HepG2 (cell line): ENCODE results near the gene LRBA. TPM values are rescaled to one million over a fixed set of nuclear protein-coding genes. Genes with fewer than 3 reads are reported as not detected.

ENCODE experiments used
- ATAC-seq: fragments of 200-7000 bp; cut with Tn5 transposase; 3 replicates; pipeline ENCODE4 v1.9.1; 2020; ENCODE audit warnings: mild to moderate bottlenecking, moderate library complexity
- BruUV-seq: library from RNA; stranded (reverse); fragments of 400-500 nt; replicated peaks from 2 replicates; lab custom pipeline; 2021; lab: Mats Ljungman, UMichigan
- CTCF ChIA-PET: fragments of 300-600 bp; formaldehyde crosslinking; extraction: SDS; loops from one replicate; lab custom pipeline; 2021; ENCODE audit warnings: low total read pairs, inconsistent platforms, low intra/inter-chr PET ratio; lab: Yijun Ruan, JAX
- POLR2A ChIA-PET: fragments of 350-600 bp; sonication (Branson Sonifier 250); formaldehyde crosslinking; loops from one replicate; lab custom pipeline; 2020; ENCODE audit warnings: antibody characterized with exemption, inconsistent platforms; lab: Yijun Ruan, JAX
- DNase-seq: peaks from one replicate; pipeline ENCODE4 v3.0.0-alpha.2; 2015; ENCODE audit warnings: low spot score
- FAIRE-seq: peaks from 3 replicates; lab custom pipeline; 2011; peaks lifted over from hg19 to GRCh38; lab: Jason Lieb, UNC
- H2AFZ ChIP-seq: one replicate; pipeline ENCODE4 v1.6.1; 2011; ENCODE audit warnings: low read length, inconsistent platforms
- H3K27ac ChIP-seq: fragments of 300-600 bp; 3 replicates; pipeline ENCODE4 v1.8.0; 2011; ENCODE audit warnings: mixed run types, mild to moderate bottlenecking, mixed read lengths, low read length, inconsistent platforms; ENCODE audit not compliant: insufficient read depth; ENCODE audit errors: extremely low read length
- H3K27me3 ChIP-seq, 2 experiments: fragments of 200-600 bp in 1 of 2; 2 replicates in 1 of 2; 3 replicates in 1 of 2; pipeline versions ENCODE4 v1.6.0 to v1.8.0; 2011; ENCODE audit warnings: low read length in 2 of 2, mild to moderate bottlenecking in 2 of 2, moderate library complexity in 2 of 2, inconsistent platforms in 1 of 2; ENCODE audit not compliant: insufficient read depth in 2 of 2, control insufficient read depth in 1 of 2
- H3K36me3 ChIP-seq, 2 experiments: fragments of 200-600 bp in 1 of 2; replicated peaks in 1 of 2; 2 replicates in 1 of 2; 3 replicates in 1 of 2; pipeline versions ENCODE4 v1.5.1 to v1.8.0; 2011; ENCODE audit warnings: low read length in 2 of 2, inconsistent platforms in 1 of 2; ENCODE audit not compliant: insufficient read depth in 2 of 2, control insufficient read depth in 1 of 2
- H3K4me1 ChIP-seq: 2 replicates; pipeline ENCODE4 v1.5.1; 2012; ENCODE audit warnings: low read length, inconsistent platforms; ENCODE audit not compliant: insufficient read depth
- H3K4me2 ChIP-seq: 2 replicates; pipeline ENCODE4 v1.6.0; 2011; ENCODE audit warnings: low read depth, low read length, inconsistent platforms
- H3K4me3 ChIP-seq, 3 experiments: fragments of 200-600 bp in 1 of 3; sonication (generic), shearing (Covaris generic) in 1 of 3; replicated peaks in 1 of 3; 2 replicates each; pipeline ENCODE4 v1.5.1; 2011 to 2016; ENCODE audit warnings: low read length in 3 of 3, inconsistent platforms in 2 of 3, low read depth in 2 of 3, mild to moderate bottlenecking in 2 of 3, control low read depth in 1 of 3, mixed read lengths in 1 of 3; ENCODE audit not compliant: insufficient read depth in 1 of 3
- H3K79me2 ChIP-seq: one replicate; pipeline ENCODE4 v1.6.1; 2011; ENCODE audit warnings: low read length, inconsistent platforms; ENCODE audit not compliant: insufficient read depth
- H3K9ac ChIP-seq: 2 replicates; pipeline ENCODE4 v1.6.0; 2011; ENCODE audit warnings: mild to moderate bottlenecking, low read depth, low read length, inconsistent platforms; ENCODE audit not compliant: insufficient read depth
- H3K9me3 ChIP-seq: 2 replicates; pipeline ENCODE4 v1.5.1; 2012; ENCODE audit warnings: mild to moderate bottlenecking, low read length
- H4K20me1 ChIP-seq: 2 replicates; pipeline ENCODE4 v1.6.0; 2011; ENCODE audit warnings: inconsistent platforms, mild to moderate bottlenecking, low read length, moderate library complexity; ENCODE audit not compliant: insufficient read depth
- SMC3 ChIP-seq: IDR thresholded peaks from 2 replicates; pipeline ENCODE4 v1.6.1; 2011; ENCODE audit warnings: low read length, improper control_type of control experiment
- STAG1 ChIP-seq: sonication (generic); formaldehyde crosslinking; IDR thresholded peaks from 2 replicates; pipeline ENCODE4 v1.4.0; 2020; ENCODE audit warnings: missing genetic modification reagents
- YY1 ChIP-seq: IDR thresholded peaks from 2 replicates; pipeline ENCODE4 v1.6.1; 2011; ENCODE audit warnings: low read length, low read depth, moderate library complexity, mild to moderate bottlenecking; ENCODE audit not compliant: insufficient read depth, insufficient replicate concordance
- WGBS: methylation state at CpG from one replicate; pipeline ENCODE4 v1.1.6; 2017; ENCODE audit warnings: low lambda C conversion rate; 5-methylcytosine and 5-hydroxymethylcytosine counted together
- in situ Hi-C: cut with HindIII; loops from 2 replicates; pipeline ENCODE4 v1.10.0; 2017; ENCODE audit warnings: low pct_unique_long_range_greater_than_20kb; ENCODE audit not compliant: extremely low pct_ligation_motif_present
- intact Hi-C: fragments of 100-400 bp; cut with micrococcal nuclease; formaldehyde crosslinking; loops from one replicate; pipeline ENCODE4 v1.10.0; 2022; ENCODE audit not compliant: unreplicated experiment
- polyA plus RNA-seq, 8 experiments: library from polyadenylated mRNA; depleted of rRNA in 3 of 8; stranded (reverse) in 7 of 8; unstranded in 1 of 8; fragments of >200 nt; fragmentation: Illumina TruSeq in 4 of 8; extraction: Trizol in 4 of 8; gene quantifications; 2 replicates each; pipeline versions ENCODE4 v1.2.1 to v1.2.3, GENCODE V29; 2011 to 2016; ENCODE audit warnings: low read depth in 4 of 8, missing spikeins in 1 of 8, mixed read lengths in 1 of 8; ENCODE audit not compliant: insufficient read depth in 1 of 8
- total RNA-seq, 5 experiments: library from RNA; depleted of rRNA; stranded (reverse); fragments of >200 nt; fragmentation: Illumina TruSeq; extraction: Trizol; gene quantifications; 2 replicates each; pipeline ENCODE4 v1.2.3, GENCODE V29; 2016; ENCODE audit warnings: low read depth in 1 of 5
- TF ChIP-seq, protein P1 (sequence below): sonication (generic); formaldehyde crosslinking; IDR thresholded peaks from 2 replicates; pipeline ENCODE4 v1.5.0; 2020; ENCODE audit warnings: mild to moderate bottlenecking, missing genetic modification reagents, moderate library complexity
- TF ChIP-seq, protein P2 (sequence below): sonication (generic); formaldehyde crosslinking; IDR thresholded peaks from 2 replicates; pipeline ENCODE4 v1.4.0; 2020; ENCODE audit warnings: missing genetic modification reagents

Gene LRBA
- total and polyA plus RNA-seq, 2 of the 13 experiments (the other 11 are each of a cell fraction or from before 2014, with no cell fraction given), result 21.0 to 37.2 TPM

DNA sequence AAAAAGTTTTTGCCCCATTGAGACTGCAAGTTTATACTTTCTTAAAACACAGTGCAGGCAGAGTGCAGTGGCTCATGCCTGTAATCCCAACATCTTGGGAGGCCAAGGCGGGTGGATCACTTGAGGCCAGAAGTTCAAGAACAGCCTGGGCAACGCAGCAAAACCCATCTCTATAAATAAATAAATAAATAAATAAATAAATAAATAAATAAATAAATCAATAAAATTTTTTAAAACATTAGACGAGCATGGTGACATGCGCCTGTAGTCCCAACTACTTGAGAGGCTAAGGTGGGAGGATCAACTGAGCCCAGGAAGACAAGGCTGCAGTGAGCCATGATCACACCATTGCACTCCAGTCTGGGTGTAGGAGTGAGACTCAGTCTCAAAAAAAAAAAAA lies 213.3 kb downstream of the LRBA start (continued):
- no peak for TF ChIP-seq YY1
- TF ChIP-seq, all 625 proteins: peak for 0

DNA sequence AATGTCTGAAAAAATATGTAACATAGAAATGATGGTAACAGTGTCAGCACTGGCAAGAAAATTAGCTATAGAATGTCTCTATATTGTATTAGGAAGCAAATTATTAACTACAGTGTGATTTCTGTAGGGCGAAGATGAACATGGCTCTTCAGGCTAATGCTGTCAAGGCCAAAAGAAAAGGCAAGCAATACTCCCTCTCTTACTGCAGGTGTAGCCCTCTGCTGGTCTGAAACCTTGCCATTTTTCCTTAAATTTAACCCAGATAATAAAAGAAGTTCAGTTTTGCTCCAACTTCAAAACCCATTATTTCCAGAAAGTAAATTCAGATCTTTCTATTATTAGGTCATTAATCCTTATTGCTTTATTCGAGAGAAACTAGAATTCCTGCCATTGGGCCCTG lies 215.9 kb downstream of the LRBA start:
- Histone ChIP-seq H2AFZ (no peak overlapping the region), H3K4me3 (no peak overlapping the region), H3K27ac (no peak overlapping the region), H3K79me2 (no peaks in the 10 kb centered on the region), H3K4me2 (no peak overlapping the region), H3K4me1 (no peaks in the 10 kb centered on the region), H4K20me1 (no peaks in the 10 kb centered on the region), H3K27me3 (no peaks in the 10 kb centered on the region), H3K9me3 (no peaks in the 10 kb centered on the region), H3K36me3 (no peaks in the 10 kb centered on the region), H3K9ac (no peak overlapping the region)
- peak; percentile 42; the same call in 2 of the 3 replicates for ATAC-seq
- BruUV-seq, result no TSS peak
- WGBS, result 96% methylated on average over 2 of the region's 2 CpGs
- peak; percentile 14; the same call in 1 of the 2 replicates for TF ChIP-seq SMC3
- TF ChIP-seq, protein P1, sequence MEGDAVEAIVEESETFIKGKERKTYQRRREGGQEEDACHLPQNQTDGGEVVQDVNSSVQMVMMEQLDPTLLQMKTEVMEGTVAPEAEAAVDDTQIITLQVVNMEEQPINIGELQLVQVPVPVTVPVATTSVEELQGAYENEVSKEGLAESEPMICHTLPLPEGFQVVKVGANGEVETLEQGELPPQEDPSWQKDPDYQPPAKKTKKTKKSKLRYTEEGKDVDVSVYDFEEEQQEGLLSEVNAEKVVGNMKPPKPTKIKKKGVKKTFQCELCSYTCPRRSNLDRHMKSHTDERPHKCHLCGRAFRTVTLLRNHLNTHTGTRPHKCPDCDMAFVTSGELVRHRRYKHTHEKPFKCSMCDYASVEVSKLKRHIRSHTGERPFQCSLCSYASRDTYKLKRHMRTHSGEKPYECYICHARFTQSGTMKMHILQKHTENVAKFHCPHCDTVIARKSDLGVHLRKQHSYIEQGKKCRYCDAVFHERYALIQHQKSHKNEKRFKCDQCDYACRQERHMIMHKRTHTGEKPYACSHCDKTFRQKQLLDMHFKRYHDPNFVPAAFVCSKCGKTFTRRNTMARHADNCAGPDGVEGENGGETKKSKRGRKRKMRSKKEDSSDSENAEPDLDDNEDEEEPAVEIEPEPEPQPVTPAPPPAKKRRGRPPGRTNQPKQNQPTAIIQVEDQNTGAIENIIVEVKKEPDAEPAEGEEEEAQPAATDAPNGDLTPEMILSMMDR (CRISPR knock-in tag), result 0 out of 2 replicates have a peak, but pooled peaks have one; percentile 9
- peak; percentile 40 for TF ChIP-seq STAG1 (CRISPR knock-in tag)
- TF ChIP-seq, protein P2, sequence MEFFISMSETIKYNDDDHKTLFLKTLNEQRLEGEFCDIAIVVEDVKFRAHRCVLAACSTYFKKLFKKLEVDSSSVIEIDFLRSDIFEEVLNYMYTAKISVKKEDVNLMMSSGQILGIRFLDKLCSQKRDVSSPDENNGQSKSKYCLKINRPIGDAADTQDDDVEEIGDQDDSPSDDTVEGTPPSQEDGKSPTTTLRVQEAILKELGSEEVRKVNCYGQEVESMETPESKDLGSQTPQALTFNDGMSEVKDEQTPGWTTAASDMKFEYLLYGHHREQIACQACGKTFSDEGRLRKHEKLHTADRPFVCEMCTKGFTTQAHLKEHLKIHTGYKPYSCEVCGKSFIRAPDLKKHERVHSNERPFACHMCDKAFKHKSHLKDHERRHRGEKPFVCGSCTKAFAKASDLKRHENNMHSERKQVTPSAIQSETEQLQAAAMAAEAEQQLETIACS (CRISPR knock-in tag), result no peak
- in situ Hi-C loops, result no loop called here
- intact Hi-C loops, result no loop called here
- peak; percentile 16 for DNase-seq
- FAIRE-seq, result no peak
- ChIA-PET POLR2A (no interaction called here), CTCF (no interaction called here)
